GM12878 (cell line): ENCODE data around the gene WRAP73. TPM values are rescaled to one million over a fixed set of nuclear protein-coding genes. Genes with fewer than 3 reads are reported as not detected.

Experiments
- ATAC-seq: fragments of 200-7000 bp; cut with Tn5 transposase; 3 replicates; pipeline ENCODE4 v1.9.1; 2020; ENCODE audit warnings: mild to moderate bottlenecking, moderate library complexity
- BruUV-seq: library from RNA; stranded (reverse); fragments of 400-500 nt; replicated peaks from 2 replicates; lab custom pipeline; 2021; lab: Mats Ljungman, UMichigan
- CTCF ChIA-PET: fragments of 300-600 bp; sonication (Branson Sonifier 250); formaldehyde crosslinking; extraction: SDS; loops from one replicate; lab custom pipeline; 2021; ENCODE audit warnings: inconsistent platforms; lab: Yijun Ruan, JAX
- POLR2A ChIA-PET: fragments of 350-600 bp; formaldehyde crosslinking; extraction: SDS; loops from one replicate; lab custom pipeline; 2021; ENCODE audit warnings: inconsistent platforms; lab: Charles Lee
- RAD21 ChIA-PET: fragments of 300-600 bp; sonication (Branson Sonifier 250); formaldehyde crosslinking; loops from one replicate; lab custom pipeline; 2023; ENCODE audit warnings: antibody characterized with exemption; ENCODE audit not compliant: unreplicated experiment; lab: Charles Lee
- SMC1A ChIA-PET: fragments of 300-600 bp; sonication (Branson Sonifier 250); formaldehyde crosslinking; loops from one replicate; lab custom pipeline; 2023; ENCODE audit not compliant: unreplicated experiment, uncharacterized antibody; lab: Charles Lee
- DNase-seq: peaks from one replicate; pipeline ENCODE4 v3.0.0-alpha.2; 2011; ENCODE audit warnings: low read depth, low spot score
- FAIRE-seq: peaks from 3 replicates; lab custom pipeline; 2011; peaks lifted over from hg19 to GRCh38; lab: Jason Lieb, UNC
- H2AFZ ChIP-seq: 2 replicates; pipeline ENCODE4 v1.6.0; 2011; ENCODE audit warnings: low read depth, low read length, control low read depth; ENCODE audit not compliant: control insufficient read depth
- H3K27ac ChIP-seq: 2 replicates; pipeline ENCODE4 v1.5.1; 2011; ENCODE audit warnings: control low read depth; ENCODE audit not compliant: control insufficient read depth, insufficient read depth
- H3K27me3 ChIP-seq, 2 experiments: replicated peaks in 1 of 2; 2 replicates each; pipeline versions ENCODE4 v1.6.0 to v1.6.1; 2011; ENCODE audit warnings: low read length in 1 of 2; ENCODE audit not compliant: control insufficient read depth in 2 of 2, insufficient read depth in 2 of 2
- H3K36me3 ChIP-seq, 2 experiments: 2 replicates each; pipeline ENCODE4 v1.5.1; 2011; ENCODE audit warnings: low read length in 1 of 2; ENCODE audit not compliant: control insufficient read depth in 2 of 2, insufficient read depth in 2 of 2
- H3K4me1 ChIP-seq: 2 replicates; pipeline ENCODE4 v1.6.1; 2011; ENCODE audit warnings: mild to moderate bottlenecking, low read length, moderate library complexity, mixed read lengths; ENCODE audit not compliant: control insufficient read depth, insufficient read depth
- H3K4me2 ChIP-seq: 2 replicates; pipeline ENCODE4 v1.6.0; 2011; ENCODE audit warnings: control low read depth; ENCODE audit not compliant: control insufficient read depth, insufficient read depth
- H3K4me3 ChIP-seq: fragments of 200-600 bp; sonication (generic); 2 replicates; pipeline ENCODE4 v1.5.1; 2016
- H3K79me2 ChIP-seq: 2 replicates; pipeline ENCODE4 v1.6.0; 2011; ENCODE audit warnings: low read length; ENCODE audit not compliant: control insufficient read depth, insufficient read depth
- H3K9ac ChIP-seq: 2 replicates; pipeline ENCODE4 v1.8.0; 2011; ENCODE audit warnings: low read length, control low read depth, mixed read lengths; ENCODE audit not compliant: control insufficient read depth, insufficient read depth
- H3K9me3 ChIP-seq: replicated peaks from 3 replicates; pipeline ENCODE4 v1.5.1; 2011; ENCODE audit warnings: mild to moderate bottlenecking, low read length; ENCODE audit not compliant: control insufficient read depth, insufficient read depth
- H4K20me1 ChIP-seq: 2 replicates; pipeline ENCODE4 v1.6.0; 2011; ENCODE audit not compliant: control insufficient read depth, insufficient read depth
- ASH2L ChIP-seq: fragments of 300-600, 200-600 bp; sonication (generic); IDR thresholded peaks from 2 replicates; pipeline ENCODE4 v1.6.1; 2017; ENCODE audit warnings: low read depth, mild to moderate bottlenecking, borderline replicate concordance
- BCL11A ChIP-seq: IDR thresholded peaks from 2 replicates; pipeline ENCODE4 v1.6.1; 2011; ENCODE audit warnings: low read depth, low read length
- CEBPZ ChIP-seq: fragments of 150-350 bp; IDR thresholded peaks from 2 replicates; pipeline ENCODE4 v1.6.1; 2016; ENCODE audit warnings: low read depth, low read length
- CHD1 ChIP-seq: IDR thresholded peaks from 2 replicates; pipeline ENCODE4 v1.6.1; 2012; ENCODE audit warnings: low read depth, low read length, improper control_type of control experiment
- ESRRA ChIP-seq: IDR thresholded peaks from 2 replicates; pipeline ENCODE4 v1.6.1; 2012; ENCODE audit warnings: mild to moderate bottlenecking, low read length, improper control_type of control experiment
- FOS ChIP-seq: IDR thresholded peaks from 3 replicates; pipeline ENCODE4 v1.6.1; 2011; ENCODE audit warnings: borderline replicate concordance; ENCODE audit not compliant: insufficient read length; ENCODE audit errors: extremely low read depth
- FOXK2 ChIP-seq: fragments of 450-650 bp; IDR thresholded peaks from 2 replicates; pipeline ENCODE4 v1.6.1; 2017; ENCODE audit warnings: mild to moderate bottlenecking, moderate library complexity
- GABPA ChIP-seq: IDR thresholded peaks from 2 replicates; pipeline ENCODE4 v1.6.1; 2014; ENCODE audit warnings: antibody characterized with exemption, low read depth, mild to moderate bottlenecking, inconsistent platforms
- MXI1 ChIP-seq: fragments of 150-350 bp; IDR thresholded peaks from 2 replicates; pipeline ENCODE4 v1.6.1; 2011; ENCODE audit warnings: low read depth, mild to moderate bottlenecking, inconsistent platforms, low read length, improper control_type of control experiment
- NFYB ChIP-seq: IDR thresholded peaks from 2 replicates; pipeline ENCODE4 v1.6.1; 2011; ENCODE audit warnings: low read depth, mild to moderate bottlenecking, low read length, improper control_type of control experiment, moderate library complexity; ENCODE audit not compliant: insufficient read depth
- RELB ChIP-seq: fragments of 450-650 bp; IDR thresholded peaks from 2 replicates; pipeline ENCODE4 v1.6.1; 2017; ENCODE audit warnings: low read depth, mild to moderate bottlenecking, moderate library complexity
- RFX5 ChIP-seq: IDR thresholded peaks from 2 replicates; pipeline ENCODE4 v1.6.1; 2011; ENCODE audit warnings: low read depth, low read length, improper control_type of control experiment
- SIX5 ChIP-seq: IDR thresholded peaks from 2 replicates; pipeline ENCODE4 v1.6.1; 2011; ENCODE audit warnings: mild to moderate bottlenecking, low read depth, low read length, moderate library complexity; ENCODE audit not compliant: severe bottlenecking
- SKIL ChIP-seq: fragments of 450-650 bp; IDR thresholded peaks from 2 replicates; pipeline ENCODE4 v1.6.1; 2017; ENCODE audit warnings: mild to moderate bottlenecking, low read depth, inconsistent platforms; ENCODE audit not compliant: poor library complexity, severe bottlenecking
- SREBF1 ChIP-seq: IDR thresholded peaks from 2 replicates; pipeline ENCODE4 v1.6.1; 2012; ENCODE audit warnings: mild to moderate bottlenecking, low read length
- SUPT20H ChIP-seq: IDR thresholded peaks from 2 replicates; pipeline ENCODE4 v1.6.1; 2011; ENCODE audit warnings: low read depth, mild to moderate bottlenecking, low read length, moderate library complexity, borderline replicate concordance; ENCODE audit not compliant: control insufficient read depth
- TCF7 ChIP-seq: IDR thresholded peaks from 2 replicates; pipeline ENCODE4 v1.6.1; 2014; ENCODE audit warnings: antibody characterized with exemption, borderline replicate concordance
- ZBED1 ChIP-seq: IDR thresholded peaks from 2 replicates; pipeline ENCODE4 v1.6.1; 2016; ENCODE audit warnings: borderline replicate concordance
- ZNF384 ChIP-seq: IDR thresholded peaks from 2 replicates; pipeline ENCODE4 v1.6.1; 2012; ENCODE audit warnings: low read depth, mild to moderate bottlenecking, low read length, improper control_type of control experiment, borderline replicate concordance
- whole genome bisulfite sequencing: methylation state at CpG from one replicate; pipeline ENCODE4 v1.1.6; 2016; ENCODE audit warnings: low lambda C conversion rate; ENCODE audit not compliant: insufficient replicate concordance, insufficient coverage; ENCODE audit errors: missing lambda C conversion rate; 5-methylcytosine and 5-hydroxymethylcytosine counted together
- in situ Hi-C: fragments of 300-500 bp; cut with MboI; formaldehyde crosslinking; loops from 9 replicates; pipeline ENCODE4 v1.14.3; 2018; ENCODE audit warnings: mixed read lengths
- intact Hi-C: fragments of 100-400 bp; cut with micrococcal nuclease; formaldehyde crosslinking; loops from one replicate; pipeline ENCODE4 v1.14.2; 2022; ENCODE audit not compliant: unreplicated experiment
- polyA plus RNA-seq, 11 experiments: library from polyadenylated mRNA; depleted of rRNA in 4 of 11; unstranded in 6 of 11; stranded (reverse) in 5 of 11; fragments of >200 nt; fragmentation: Nextera tagmentation in 4 of 11; fragmentation: Illumina TruSeq in 1 of 11; extraction: Ambion mirVana in 4 of 11; extraction: Trizol in 1 of 11; gene quantifications; 1 replicate in 1 of 11; 2 replicates in 10 of 11; pipeline versions ENCODE4 v1.2.1 to v1.2.3, GENCODE V29; 2011 to 2016; ENCODE audit warnings: inconsistent platforms in 2 of 11, missing spikeins in 2 of 11, low read depth in 1 of 11
- total RNA-seq, 4 experiments: library from RNA; depleted of rRNA in 3 of 4; stranded (reverse); fragments of >200 nt in 3 of 4; fragmentation: Illumina TruSeq in 1 of 4; extraction: Trizol in 1 of 4; gene quantifications; 2 replicates each; pipeline versions ENCODE4 v1.2.1 to v1.2.3, GENCODE V29; 2013 to 2021

WRAP73 gene
- total and polyA plus RNA-seq, 10 of the 15 experiments (the other 5 are each of a cell fraction or from before 2014, with no cell fraction given): 3.2 to 65.8 (median 48.0) TPM

GRCh38 chr1:3658231-3658615 is 8.3 kb upstream of the WRAP73 start:
- H3K36me3 ChIP-seq: peaks cover 0 to 2% of the 10 kb centered on the region in 2 experiments; a peak in 2 of 4 replicates
- ChIA-PET SMC1A (interaction anchor here (1.0 to 1.5 kb wide), 2 partner anchors 8 to 16 kb away, joined by 3 to 5 read pairs; partner anchors contain the start of gene WRAP73), RAD21 (interaction anchor here (1.0 kb wide), 1 partner anchor 39 kb away, joined by 3 read pairs; no protein-coding TSS in a partner anchor), POLR2A (interaction anchor here (0.5 to 11.3 kb wide), 3 partner anchors 8 to 109 kb away, joined by 3 to 184 read pairs (median 3); no protein-coding TSS in a partner anchor), CTCF (interaction anchor here (1.0 kb wide), 1 partner anchor 9 kb away, joined by 3 read pairs; no protein-coding TSS in a partner anchor)
- FAIRE-seq (no peak), ATAC-seq (no peak), DNase-seq (no peak)
- H3K4me3 ChIP-seq: no peak overlapping the region
- H3K4me1 ChIP-seq: peaks cover 57% of the 10 kb centered on the region
- no peaks in the 10 kb centered on the region for H4K20me1 ChIP-seq
- no TSS peak for BruUV-seq
- peaks cover 93% of the 10 kb centered on the region for H3K79me2 ChIP-seq
- peak overlapping the region; percentile 76 for H3K4me2 ChIP-seq
- no peaks in the 10 kb centered on the region for H3K27me3 ChIP-seq
- intact Hi-C loops (no loop called here), in situ Hi-C loops (no loop called here)
- H3K9ac ChIP-seq: no peak overlapping the region
- WGBS: 97% methylated on average over 14 of the region's 14 CpGs
- H3K9me3 ChIP-seq: no peaks in the 10 kb centered on the region
- H3K27ac ChIP-seq: peak overlapping the region; percentile 93
- no peak overlapping the region for H2AFZ ChIP-seq
- TF ChIP-seq ASH2L (no peak), GABPA (no peak), MXI1 (no peak), FOS (no peak), TCF7 (no peak), SKIL (no peak), ZBED1 (no peak), RFX5 (no peak), SUPT20H (no peak), FOXK2 (no peak), ESRRA (no peak), BCL11A (no peak), CEBPZ (no peak), CHD1 (no peak), SIX5 (no peak), RELB (no peak), NFYB (no peak), SREBF1 (no peak), ZNF384 (no peak)
